ENCODE results near the gene SPTY2D1. TPM values are rescaled to one million over a fixed set of nuclear protein-coding genes. Genes with fewer than 3 reads are reported as not detected.
"Not testable (repeated sequence)": the region's sequence is repeated elsewhere in the genome, so short reads cannot be mapped to it uniquely, and the experiment has no call there.

Gene SPTY2D1
- total RNA-seq, 2 experiments from 2014 or later = 17.8 to 26.4 TPM

GRCh38 chr11:18594999-18595749 lies 39.0 kb downstream of the SPTY2D1 start:
- intact Hi-C loops (cut with DNase I, micrococcal nuclease) = no loop called here
- POLR2A ChIA-PET = no interaction called here
- Mint-ChIP-seq H3K36me3 (ENCODE audit: low read depth) (no peaks in the 10 kb centered on the region), H3K27me3 (no peaks in the 10 kb centered on the region), H3K4me3 (no peak overlapping the region), H3K27ac (no peak overlapping the region), H3K4me1 (peaks cover 10% of the 10 kb centered on the region), H3K9me3 (ENCODE audit: low read depth) (no peaks in the 10 kb centered on the region)
- ATAC-seq = no peak
- CTCF ChIA-PET = interaction anchor here (0.5 to 0.7 kb wide), 2 partner anchors 57 to 165 kb away, joined by 3 to 4 read pairs; no protein-coding TSS in a partner anchor
- DNase-seq = no peak

- H3K9me3 Mint-ChIP-seq (ENCODE audit: low read depth); H3K27me3 Mint-ChIP-seq; H3K27ac Mint-ChIP-seq; DNase-seq; ATAC-seq; POLR2A ChIA-PET; intact Hi-C loops (cut with DNase I, micrococcal nuclease); H3K36me3 Mint-ChIP-seq (ENCODE audit: low read depth); H3K4me3 Mint-ChIP-seq: not testable (repeated sequence)
- peaks cover 12% of the 10 kb centered on the region for H3K4me1 Mint-ChIP-seq
- CTCF ChIA-PET = interaction anchor here (0.6 kb wide), 1 partner anchor 1558 kb away, joined by 3 read pairs; no protein-coding TSS in a partner anchor
Observed at GRCh38 chr11:18594088-18594487, 40.1 kb downstream of the SPTY2D1 start.

GRCh38 chr11:18590571-18590970 lies 43.6 kb downstream of the SPTY2D1 start:
- ChIA-PET POLR2A (interaction anchor here (0.6 kb wide), 1 partner anchor 65 kb away, joined by 3 read pairs; no protein-coding TSS in a partner anchor), CTCF (interaction anchor here (1.0 to 1.6 kb wide), 2 partner anchors 75 to 172 kb away, joined by 4 read pairs; no protein-coding TSS in a partner anchor)
- Mint-ChIP-seq H3K9me3 (ENCODE audit: low read depth) (no peaks in the 10 kb centered on the region), H3K4me3 (no peak overlapping the region), H3K27me3 (no peaks in the 10 kb centered on the region), H3K4me1 (peaks cover 12% of the 10 kb centered on the region), H3K36me3 (ENCODE audit: low read depth) (no peaks in the 10 kb centered on the region), H3K27ac (no peak overlapping the region)
- no peak for ATAC-seq
- intact Hi-C loops (cut with DNase I, micrococcal nuclease) = no loop called here
- DNase-seq = no peak

- intact Hi-C loops (cut with DNase I, micrococcal nuclease) = loop anchor here (1.0 to 5.0 kb wide), 7 partner anchors 28 to 654 kb away; partner anchors contain the start of genes SPTY2D1 (in 2 of the 2), TSG101 (in 2 of the 2), E2F8 (in 1 of the 2) and GTF2H1 (in 1 of the 2)
- Mint-ChIP-seq H3K27me3 (no peaks in the 10 kb centered on the region), H3K27ac (no peak within 1 kb of the TSS), H3K4me1 (peaks cover 12% of the 10 kb centered on the region), H3K9me3 (ENCODE audit: low read depth) (no peaks in the 10 kb centered on the region), H3K4me3 (no peak within 1 kb of the TSS), H3K36me3 (ENCODE audit: low read depth) (no peaks in the 10 kb centered on the region)
- peak; percentile 54 for ATAC-seq
- CTCF ChIA-PET = interaction anchor here (0.6 to 2.8 kb wide), 6 partner anchors 35 to 1748 kb away, joined by 3 to 11 read pairs (median 3); partner anchors contain the start of gene SPTY2D1
- peak; percentile 79 for DNase-seq
- POLR2A ChIA-PET = interaction anchor here (1.3 kb wide), 1 partner anchor 45 kb away, joined by 4 read pairs; no protein-coding TSS in a partner anchor
Observed at GRCh38 chr11:18588297-18589252, 45.6 kb downstream of the SPTY2D1 start, which contains the start of gene UEVLD. Gene UEVLD, minus strand, starts transcription at chr11:18588734. Its CDS starts 80 bp downstream, at chr11:18588654.

GRCh38 chr11:18581825-18582224 lies 52.3 kb downstream of the SPTY2D1 start:
- no peak for DNase-seq
- no peak overlapping the region for H3K4me3 Mint-ChIP-seq
- POLR2A ChIA-PET = no interaction called here
- H3K4me1 Mint-ChIP-seq = peaks cover 9% of the 10 kb centered on the region
- H3K36me3 Mint-ChIP-seq (ENCODE audit: low read depth) = peaks cover 8% of the 10 kb centered on the region
- CTCF ChIA-PET = interaction anchor here (0.6 to 1.0 kb wide), 2 partner anchors 39 to 183 kb away, joined by 3 read pairs; no protein-coding TSS in a partner anchor
- H3K9me3 Mint-ChIP-seq (ENCODE audit: low read depth) = no peaks in the 10 kb centered on the region
- ATAC-seq = no peak
- no peaks in the 10 kb centered on the region for H3K27me3 Mint-ChIP-seq
- H3K27ac Mint-ChIP-seq = no peak overlapping the region
- intact Hi-C loops (cut with DNase I, micrococcal nuclease) = no loop called here

GRCh38 chr11:18580113-18580766 lies 53.9 kb downstream of the SPTY2D1 start:
- ATAC-seq (no peak), DNase-seq (no peak)
- Mint-ChIP-seq H3K27me3 (no peaks in the 10 kb centered on the region), H3K9me3 (ENCODE audit: low read depth) (no peaks in the 10 kb centered on the region), H3K4me1 (peaks cover 9% of the 10 kb centered on the region), H3K4me3 (no peak overlapping the region), H3K36me3 (ENCODE audit: low read depth) (peaks cover 11% of the 10 kb centered on the region), H3K27ac (no peak overlapping the region)
- intact Hi-C loops (cut with DNase I, micrococcal nuclease) = no loop called here
- CTCF ChIA-PET = interaction anchor here (1.2 to 2.2 kb wide), 2 partner anchors 16 to 39 kb away, joined by 3 to 7 read pairs; no protein-coding TSS in a partner anchor
- POLR2A ChIA-PET = no interaction called here

- H3K4me3 Mint-ChIP-seq = no peak overlapping the region
- H3K36me3 Mint-ChIP-seq (ENCODE audit: low read depth) = peaks cover 11% of the 10 kb centered on the region
- POLR2A ChIA-PET = interaction anchor here (1.3 kb wide), 1 partner anchor 53 kb away, joined by 3 read pairs; no protein-coding TSS in a partner anchor
- ATAC-seq = peak; percentile 86
- H3K27me3 Mint-ChIP-seq = no peaks in the 10 kb centered on the region
- peak; percentile 15 for DNase-seq
- CTCF ChIA-PET = interaction anchor here (1.4 to 2.2 kb wide), 4 partner anchors 10 to 39 kb away, joined by 3 to 7 read pairs (median 6); no protein-coding TSS in a partner anchor
- peak overlapping the region; percentile 3 for H3K27ac Mint-ChIP-seq
- intact Hi-C loops (cut with DNase I, micrococcal nuclease) = loop anchor here in 1 of 2 experiments (5.0 kb wide), 1 partner anchor 38 kb away; no protein-coding TSS in a partner anchor
- no peaks in the 10 kb centered on the region for H3K9me3 Mint-ChIP-seq (ENCODE audit: low read depth)
- H3K4me1 Mint-ChIP-seq = peaks cover 9% of the 10 kb centered on the region
Observed at GRCh38 chr11:18578975-18579598, 55.1 kb downstream of the SPTY2D1 start.

- Mint-ChIP-seq H3K27me3 (no peaks in the 10 kb centered on the region), H3K36me3 (ENCODE audit: low read depth) (peaks cover 17% of the 10 kb centered on the region), H3K27ac (no peak overlapping the region), H3K4me1 (peaks cover 9% of the 10 kb centered on the region), H3K9me3 (ENCODE audit: low read depth) (no peaks in the 10 kb centered on the region), H3K4me3 (no peak overlapping the region)
- ChIA-PET CTCF (interaction anchor here (1.0 kb wide), 1 partner anchor 46 kb away, joined by 3 read pairs; no protein-coding TSS in a partner anchor), POLR2A (no interaction called here)
- no peak for ATAC-seq
- intact Hi-C loops (cut with DNase I, micrococcal nuclease) = loop anchor here in 1 of 2 experiments (5.0 kb wide), 1 partner anchor 42 kb away; no protein-coding TSS in a partner anchor
- no peak for DNase-seq
Observed at GRCh38 chr11:18575361-18575760, 58.8 kb downstream of the SPTY2D1 start.

GRCh38 chr11:18567081-18567480 lies 67.1 kb downstream of the SPTY2D1 start:
- POLR2A ChIA-PET = no interaction called here

GRCh38 chr11:18566406-18566805 lies 67.7 kb downstream of the SPTY2D1 start:
- intact Hi-C loops (cut with DNase I, micrococcal nuclease) = no loop called here
- ChIA-PET POLR2A (no interaction called here), CTCF (no interaction called here)
- Mint-ChIP-seq H3K27ac (no peak overlapping the region), H3K4me3 (no peak overlapping the region), H3K4me1 (no peaks in the 10 kb centered on the region), H3K27me3 (no peaks in the 10 kb centered on the region), H3K36me3 (ENCODE audit: low read depth) (peaks cover 10% of the 10 kb centered on the region), H3K9me3 (ENCODE audit: low read depth) (no peaks in the 10 kb centered on the region)
- no peak for ATAC-seq
- DNase-seq = no peak

More at GRCh38 chr11:18567081-18567480, 67.1 kb downstream of the SPTY2D1 start:
- Mint-ChIP-seq H3K4me1 (no peaks in the 10 kb centered on the region), H3K27ac (no peak overlapping the region), H3K36me3 (ENCODE audit: low read depth) (peaks cover 12% of the 10 kb centered on the region), H3K9me3 (ENCODE audit: low read depth) (no peaks in the 10 kb centered on the region), H3K4me3 (no peak overlapping the region), H3K27me3 (no peaks in the 10 kb centered on the region)
- intact Hi-C loops (cut with DNase I, micrococcal nuclease) = no loop called here
- no peak for DNase-seq
- no peak for ATAC-seq
- CTCF ChIA-PET = no interaction called here

Measured in activated CD4-positive, alpha-beta T cell treated with anti-CD3 and anti-CD28 coated beads for 36 hours (primary cell).